Mesenchymal stem cell (in vitro differentiated cells and primary cell): ENCODE data around the gene CCDC195.

Experiments
- DNase-seq: peaks from one replicate; pipeline ENCODE4 v3.0.0-alpha.2; 2013
- H2AFZ ChIP-seq: one replicate; pipeline ENCODE4 v1.6.1; 2013; ENCODE audit warnings: low read depth, mild to moderate bottlenecking, control low read depth, inconsistent platforms, low read length, moderate library complexity
- H2AK5ac ChIP-seq: 2 replicates; pipeline ENCODE4 v1.6.1; 2013; ENCODE audit warnings: low read length, moderate library complexity, mild to moderate bottlenecking, inconsistent platforms; ENCODE audit not compliant: severe bottlenecking
- H2BK120ac ChIP-seq: one replicate; pipeline ENCODE4 v1.6.1; 2013; ENCODE audit warnings: low read depth, mild to moderate bottlenecking, inconsistent platforms, low read length, moderate library complexity
- H2BK12ac ChIP-seq, 2 experiments: one replicate each; pipeline ENCODE4 v1.6.1; 2013; ENCODE audit warnings: inconsistent platforms in 2 of 2, low read length in 2 of 2, mild to moderate bottlenecking in 2 of 2, moderate library complexity in 2 of 2, control low read depth in 1 of 2
- H2BK15ac ChIP-seq: one replicate; pipeline ENCODE4 v1.6.1; 2013; ENCODE audit warnings: mild to moderate bottlenecking, low read depth, inconsistent platforms; ENCODE audit not compliant: poor library complexity, severe bottlenecking
- H2BK5ac ChIP-seq: 2 replicates; pipeline ENCODE4 v1.6.1; 2013; ENCODE audit warnings: low read depth, mild to moderate bottlenecking, low read length, control low read depth, inconsistent platforms; ENCODE audit not compliant: poor library complexity, severe bottlenecking
- H3K14ac ChIP-seq, 2 experiments: one replicate each; pipeline ENCODE4 v1.6.1; 2013; ENCODE audit warnings: inconsistent platforms in 2 of 2, low read length in 2 of 2, control low read depth in 1 of 2, mild to moderate bottlenecking in 1 of 2, moderate library complexity in 1 of 2
- H3K18ac ChIP-seq, 2 experiments: one replicate each; pipeline ENCODE4 v1.6.1; 2013; ENCODE audit warnings: inconsistent platforms in 2 of 2, low read length in 2 of 2, control low read depth in 1 of 2, low read depth in 1 of 2, mild to moderate bottlenecking in 1 of 2
- H3K23ac ChIP-seq, 2 experiments: one replicate each; pipeline ENCODE4 v1.6.1; 2013; ENCODE audit warnings: inconsistent platforms in 2 of 2, low read length in 2 of 2, mild to moderate bottlenecking in 2 of 2, moderate library complexity in 2 of 2, control low read depth in 1 of 2
- H3K27ac ChIP-seq: 2 replicates; pipeline ENCODE4 v1.5.1; 2013; ENCODE audit warnings: mild to moderate bottlenecking, moderate library complexity, low read length, control low read depth, inconsistent platforms; ENCODE audit not compliant: poor library complexity, severe bottlenecking
- H3K27me3 ChIP-seq, 2 experiments: 2 replicates each; pipeline versions ENCODE4 v1.6.1 to v1.7.0; 2013; ENCODE audit warnings: low read length in 2 of 2, mild to moderate bottlenecking in 2 of 2, moderate library complexity in 2 of 2, control low read depth in 1 of 2, inconsistent platforms in 1 of 2; ENCODE audit not compliant: control insufficient read depth in 1 of 2, insufficient read depth in 1 of 2
- H3K36me3 ChIP-seq, 2 experiments: 2 replicates each; pipeline versions ENCODE4 v1.6.1 to v1.7.0; 2013; ENCODE audit warnings: low read length in 2 of 2, control low read depth in 1 of 2, inconsistent platforms in 1 of 2, low read depth in 1 of 2, mild to moderate bottlenecking in 1 of 2; ENCODE audit not compliant: insufficient read depth in 2 of 2, control insufficient read depth in 1 of 2
- H3K4ac ChIP-seq, 2 experiments: one replicate each; pipeline ENCODE4 v1.6.1; 2013; ENCODE audit warnings: inconsistent platforms in 2 of 2, low read length in 2 of 2, mild to moderate bottlenecking in 2 of 2, moderate library complexity in 2 of 2, control low read depth in 1 of 2, low read depth in 1 of 2
- H3K4me1 ChIP-seq: 2 replicates; pipeline ENCODE4 v1.6.1; 2013; ENCODE audit warnings: low read depth, low read length, control low read depth; ENCODE audit not compliant: control insufficient read depth, insufficient read depth
- H3K4me2 ChIP-seq: 2 replicates; pipeline ENCODE4 v1.6.1; 2013; ENCODE audit warnings: low read length, mild to moderate bottlenecking, inconsistent platforms; ENCODE audit not compliant: poor library complexity, severe bottlenecking
- H3K4me3 ChIP-seq, 2 experiments: 2 replicates each; pipeline versions ENCODE4 v1.5.1 to v1.7.0; 2013; ENCODE audit warnings: low read length in 2 of 2, mild to moderate bottlenecking in 2 of 2, control low read depth in 1 of 2, low read depth in 1 of 2; ENCODE audit not compliant: insufficient read depth in 1 of 2
- H3K79me1 ChIP-seq: replicated peaks from 2 replicates; pipeline ENCODE4 v1.6.1; 2013; ENCODE audit warnings: mild to moderate bottlenecking, control low read depth, low read length, inconsistent platforms; ENCODE audit not compliant: poor library complexity, severe bottlenecking
- H3K9ac ChIP-seq: 2 replicates; pipeline ENCODE4 v1.7.0; 2013; ENCODE audit warnings: mild to moderate bottlenecking, low read length, moderate library complexity
- H3K9me3 ChIP-seq: 2 replicates; pipeline ENCODE4 v1.7.0; 2013; ENCODE audit warnings: mild to moderate bottlenecking, low read length; ENCODE audit not compliant: control insufficient read depth
- H4K8ac ChIP-seq: one replicate; pipeline ENCODE4 v1.6.1; 2013; ENCODE audit warnings: inconsistent platforms, mild to moderate bottlenecking, low read length, moderate library complexity
- H4K91ac ChIP-seq: one replicate; pipeline ENCODE4 v1.6.1; 2013; ENCODE audit warnings: mild to moderate bottlenecking, low read length, inconsistent platforms
- WGBS: methylation state at CpG from one replicate; pipeline ENCODE4 v1.1.7; 2013; ENCODE audit warnings: mixed read lengths; 5-methylcytosine and 5-hydroxymethylcytosine counted together

CCDC195 gene

GRCh38 chr2:224694502-224694901 lies 21.7 kb downstream of the CCDC195 start:
- H3K9ac ChIP-seq = no peak overlapping the region
- H2BK120ac ChIP-seq = no peak overlapping the region
- no peak overlapping the region for H3K23ac ChIP-seq
- no peak overlapping the region for H3K27ac ChIP-seq
- H2BK15ac ChIP-seq = no peak overlapping the region
- no peak overlapping the region for H3K14ac ChIP-seq
- no peak overlapping the region for H3K4ac ChIP-seq
- H3K79me1 ChIP-seq = no peaks in the 10 kb centered on the region
- H2AK5ac ChIP-seq = no peak overlapping the region
- H3K18ac ChIP-seq = no peak overlapping the region
- WGBS = 85% methylated on average over 2 of the region's 3 CpGs
- DNase-seq = no peak
- H4K8ac ChIP-seq = no peak overlapping the region
- no peaks in the 10 kb centered on the region for H3K27me3 ChIP-seq
- no peaks in the 10 kb centered on the region for H3K9me3 ChIP-seq
- no peak overlapping the region for H4K91ac ChIP-seq
- no peaks in the 10 kb centered on the region for H3K36me3 ChIP-seq
- H3K4me1 ChIP-seq = no peaks in the 10 kb centered on the region
- H3K4me2 ChIP-seq = no peak overlapping the region
- no peak overlapping the region for H2AFZ ChIP-seq
- no peak overlapping the region for H2BK12ac ChIP-seq
- H3K4me3 ChIP-seq = no peak overlapping the region
- no peak overlapping the region for H2BK5ac ChIP-seq

- Histone ChIP-seq H3K23ac (no peak overlapping the region), H3K36me3 (no peaks in the 10 kb centered on the region), H3K14ac (no peak overlapping the region), H2BK120ac (no peak overlapping the region), H4K8ac (no peak overlapping the region), H2BK5ac (no peak overlapping the region), H4K91ac (no peak overlapping the region), H3K18ac (no peak overlapping the region), H2BK15ac (no peak overlapping the region), H3K4me1 (no peaks in the 10 kb centered on the region), H3K27me3 (no peaks in the 10 kb centered on the region), H3K79me1 (no peaks in the 10 kb centered on the region), H3K27ac (no peak overlapping the region), H3K4me3 (no peak overlapping the region), H3K9me3 (no peaks in the 10 kb centered on the region), H3K9ac (no peak overlapping the region), H2AK5ac (no peak overlapping the region), H2BK12ac (no peak overlapping the region), H3K4me2 (no peak overlapping the region), H2AFZ (no peak overlapping the region), H3K4ac (no peak overlapping the region)
- no CpG with 5 or more reads among the region's 2 CpGs for WGBS
- DNase-seq = peak; percentile 34
Measured at GRCh38 chr2:224691563-224691962, 24.6 kb downstream of the CCDC195 start.

- no peaks in the 10 kb centered on the region for H3K27me3 ChIP-seq
- H2BK5ac ChIP-seq = no peak overlapping the region
- H3K27ac ChIP-seq = no peak overlapping the region
- H3K23ac ChIP-seq = no peak overlapping the region
- no peaks in the 10 kb centered on the region for H3K79me1 ChIP-seq
- no peak overlapping the region for H2BK15ac ChIP-seq
- no peak overlapping the region for H3K4me2 ChIP-seq
- H2BK120ac ChIP-seq = no peak overlapping the region
- H3K9ac ChIP-seq = no peak overlapping the region
- no peak overlapping the region for H3K14ac ChIP-seq
- H2BK12ac ChIP-seq = no peak overlapping the region
- H3K4me3 ChIP-seq = no peak overlapping the region
- H3K18ac ChIP-seq = no peak overlapping the region
- no peak overlapping the region for H2AFZ ChIP-seq
- WGBS = 76% methylated on average over 1 of the region's 2 CpGs
- no peaks in the 10 kb centered on the region for H3K9me3 ChIP-seq
- DNase-seq = no peak
- H4K8ac ChIP-seq = no peak overlapping the region
- no peak overlapping the region for H3K4ac ChIP-seq
- no peaks in the 10 kb centered on the region for H3K36me3 ChIP-seq
- no peaks in the 10 kb centered on the region for H3K4me1 ChIP-seq
- no peak overlapping the region for H2AK5ac ChIP-seq
- no peak overlapping the region for H4K91ac ChIP-seq
Measured at GRCh38 chr2:224690868-224691267, 25.3 kb downstream of the CCDC195 start.

- WGBS = 94% methylated on average over 2 of the region's 2 CpGs
- H3K36me3 ChIP-seq = no peaks in the 10 kb centered on the region
- no peak overlapping the region for H2AFZ ChIP-seq
- H3K27ac ChIP-seq = no peak overlapping the region
- no peak overlapping the region for H2AK5ac ChIP-seq
- H2BK120ac ChIP-seq = no peak overlapping the region
- no peak overlapping the region for H4K91ac ChIP-seq
- no peak for DNase-seq
- no peak overlapping the region for H3K4ac ChIP-seq
- no peak overlapping the region for H3K9ac ChIP-seq
- no peak overlapping the region for H2BK5ac ChIP-seq
- no peak overlapping the region for H3K4me3 ChIP-seq
- no peaks in the 10 kb centered on the region for H3K9me3 ChIP-seq
- no peak overlapping the region for H3K23ac ChIP-seq
- H3K79me1 ChIP-seq = no peaks in the 10 kb centered on the region
- no peak overlapping the region for H4K8ac ChIP-seq
- no peak overlapping the region for H2BK12ac ChIP-seq
- no peak overlapping the region for H3K18ac ChIP-seq
- H2BK15ac ChIP-seq = no peak overlapping the region
- H3K27me3 ChIP-seq = no peaks in the 10 kb centered on the region
- no peak overlapping the region for H3K14ac ChIP-seq
- no peaks in the 10 kb centered on the region for H3K4me1 ChIP-seq
- H3K4me2 ChIP-seq = no peak overlapping the region
Measured at GRCh38 chr2:224689539-224689938, 26.6 kb downstream of the CCDC195 start.
